ENCODE data around the gene RSKR. TPM values are rescaled to one million over a fixed set of nuclear protein-coding genes. Genes with fewer than 3 reads are reported as not detected.
A peak's percentile ranks its signal among the peaks of the same experiment; 100 is the strongest.

RSKR gene
- polyA plus RNA-seq, 2 of the 4 experiments (the other 2 are of a cell fraction) = 5.8 to 18.7 TPM

GRCh38 chr17:28644787-28645575, 31.0 kb upstream of the RSKR start, which contains the start of gene BLTP2 (continued):
- TF ChIP-seq BHLHE40 (IDR thresholded peaks at IDR 0.05; ENCODE audit: low read depth, low read length) = no peak
- no peak for TF ChIP-seq SREBF2 (IDR thresholded peaks at IDR 0.05)
- peak; percentile 88 for TF ChIP-seq PHF8 (IDR thresholded peaks at IDR 0.05; ENCODE audit: borderline replicate concordance, low read depth)
- TF ChIP-seq CBX2 (IDR thresholded peaks at IDR 0.05; ENCODE audit: borderline replicate concordance, low read depth) = no peak
- TF ChIP-seq FOSL2 (IDR thresholded peaks at IDR 0.05) = no peak
- TF ChIP-seq FOSL2 (CRISPR knock-in tag; IDR thresholded peaks at IDR 0.05) = peak; percentile 33; the same call in 1 of the 2 replicates
- TF ChIP-seq, protein P1, sequence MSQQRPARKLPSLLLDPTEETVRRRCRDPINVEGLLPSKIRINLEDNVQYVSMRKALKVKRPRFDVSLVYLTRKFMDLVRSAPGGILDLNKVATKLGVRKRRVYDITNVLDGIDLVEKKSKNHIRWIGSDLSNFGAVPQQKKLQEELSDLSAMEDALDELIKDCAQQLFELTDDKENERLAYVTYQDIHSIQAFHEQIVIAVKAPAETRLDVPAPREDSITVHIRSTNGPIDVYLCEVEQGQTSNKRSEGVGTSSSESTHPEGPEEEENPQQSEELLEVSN (IDR thresholded peaks at IDR 0.05; ENCODE audit: borderline replicate concordance, low read depth) = peak; percentile 64
- no peak for TF ChIP-seq TP53 (CRISPR knock-in tag; IDR thresholded peaks at IDR 0.05)
- no peak for TF ChIP-seq RCOR1 (IDR thresholded peaks at IDR 0.05; ENCODE audit: low read depth, low read length)
- no peak for TF ChIP-seq ZSCAN20 (CRISPR knock-in tag; IDR thresholded peaks at IDR 0.05)
- TF ChIP-seq EP300 (IDR thresholded peaks at IDR 0.05) = no peak
- TF ChIP-seq HOXB5 (CRISPR knock-in tag; IDR thresholded peaks at IDR 0.05) = no peak
- no peak for TF ChIP-seq SMC3 (IDR thresholded peaks at IDR 0.05)
- TF ChIP-seq MAZ (IDR thresholded peaks at IDR 0.05; ENCODE audit: borderline replicate concordance, low read depth, low read length) = peak; percentile 72; the same call in 1 of the 2 replicates
- TF ChIP-seq KDM1A (IDR thresholded peaks at IDR 0.05; ENCODE audit: low read depth) = no peak
- no peak for TF ChIP-seq ZFP36 (IDR thresholded peaks at IDR 0.05; ENCODE audit: borderline replicate concordance, partially characterized antibody)
- no peak for TF ChIP-seq ZC3H11A (IDR thresholded peaks at IDR 0.05)
- no peak for TF ChIP-seq NFE2L2 (conservative IDR thresholded peaks at IDR 0.05; ENCODE audit: low read length)
- no peak for TF ChIP-seq ATOH8 (CRISPR knock-in tag; IDR thresholded peaks at IDR 0.05; ENCODE audit: low read depth)
- no peak for TF ChIP-seq TFCP2L1 (CRISPR knock-in tag; IDR thresholded peaks at IDR 0.05)
- no peak for TF ChIP-seq JUNB (IDR thresholded peaks at IDR 0.05)
- TF ChIP-seq JUN (IDR thresholded peaks at IDR 0.05) = peak; percentile 87 to 95
- no peak for TF ChIP-seq EHMT2 (IDR thresholded peaks at IDR 0.05; ENCODE audit: low read depth)
- no peak for TF ChIP-seq RAD21 (conservative IDR thresholded peaks at IDR 0.05 in 1 of 2, IDR thresholded peaks at IDR 0.05 in 1 of 2)
- TF ChIP-seq, protein P2, sequence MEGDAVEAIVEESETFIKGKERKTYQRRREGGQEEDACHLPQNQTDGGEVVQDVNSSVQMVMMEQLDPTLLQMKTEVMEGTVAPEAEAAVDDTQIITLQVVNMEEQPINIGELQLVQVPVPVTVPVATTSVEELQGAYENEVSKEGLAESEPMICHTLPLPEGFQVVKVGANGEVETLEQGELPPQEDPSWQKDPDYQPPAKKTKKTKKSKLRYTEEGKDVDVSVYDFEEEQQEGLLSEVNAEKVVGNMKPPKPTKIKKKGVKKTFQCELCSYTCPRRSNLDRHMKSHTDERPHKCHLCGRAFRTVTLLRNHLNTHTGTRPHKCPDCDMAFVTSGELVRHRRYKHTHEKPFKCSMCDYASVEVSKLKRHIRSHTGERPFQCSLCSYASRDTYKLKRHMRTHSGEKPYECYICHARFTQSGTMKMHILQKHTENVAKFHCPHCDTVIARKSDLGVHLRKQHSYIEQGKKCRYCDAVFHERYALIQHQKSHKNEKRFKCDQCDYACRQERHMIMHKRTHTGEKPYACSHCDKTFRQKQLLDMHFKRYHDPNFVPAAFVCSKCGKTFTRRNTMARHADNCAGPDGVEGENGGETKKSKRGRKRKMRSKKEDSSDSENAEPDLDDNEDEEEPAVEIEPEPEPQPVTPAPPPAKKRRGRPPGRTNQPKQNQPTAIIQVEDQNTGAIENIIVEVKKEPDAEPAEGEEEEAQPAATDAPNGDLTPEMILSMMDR (IDR thresholded peaks at IDR 0.05) = no peak
- TF ChIP-seq RNF2 (IDR thresholded peaks at IDR 0.05; ENCODE audit: borderline replicate concordance, low read depth) = no peak
- TF ChIP-seq MYC (IDR thresholded peaks at IDR 0.05; ENCODE audit: borderline replicate concordance, low read length) = no peak; the same call in 1 of the 2 replicates
- peak; percentile 85 for TF ChIP-seq MAX (IDR thresholded peaks at IDR 0.05)
- TF ChIP-seq, protein P3, sequence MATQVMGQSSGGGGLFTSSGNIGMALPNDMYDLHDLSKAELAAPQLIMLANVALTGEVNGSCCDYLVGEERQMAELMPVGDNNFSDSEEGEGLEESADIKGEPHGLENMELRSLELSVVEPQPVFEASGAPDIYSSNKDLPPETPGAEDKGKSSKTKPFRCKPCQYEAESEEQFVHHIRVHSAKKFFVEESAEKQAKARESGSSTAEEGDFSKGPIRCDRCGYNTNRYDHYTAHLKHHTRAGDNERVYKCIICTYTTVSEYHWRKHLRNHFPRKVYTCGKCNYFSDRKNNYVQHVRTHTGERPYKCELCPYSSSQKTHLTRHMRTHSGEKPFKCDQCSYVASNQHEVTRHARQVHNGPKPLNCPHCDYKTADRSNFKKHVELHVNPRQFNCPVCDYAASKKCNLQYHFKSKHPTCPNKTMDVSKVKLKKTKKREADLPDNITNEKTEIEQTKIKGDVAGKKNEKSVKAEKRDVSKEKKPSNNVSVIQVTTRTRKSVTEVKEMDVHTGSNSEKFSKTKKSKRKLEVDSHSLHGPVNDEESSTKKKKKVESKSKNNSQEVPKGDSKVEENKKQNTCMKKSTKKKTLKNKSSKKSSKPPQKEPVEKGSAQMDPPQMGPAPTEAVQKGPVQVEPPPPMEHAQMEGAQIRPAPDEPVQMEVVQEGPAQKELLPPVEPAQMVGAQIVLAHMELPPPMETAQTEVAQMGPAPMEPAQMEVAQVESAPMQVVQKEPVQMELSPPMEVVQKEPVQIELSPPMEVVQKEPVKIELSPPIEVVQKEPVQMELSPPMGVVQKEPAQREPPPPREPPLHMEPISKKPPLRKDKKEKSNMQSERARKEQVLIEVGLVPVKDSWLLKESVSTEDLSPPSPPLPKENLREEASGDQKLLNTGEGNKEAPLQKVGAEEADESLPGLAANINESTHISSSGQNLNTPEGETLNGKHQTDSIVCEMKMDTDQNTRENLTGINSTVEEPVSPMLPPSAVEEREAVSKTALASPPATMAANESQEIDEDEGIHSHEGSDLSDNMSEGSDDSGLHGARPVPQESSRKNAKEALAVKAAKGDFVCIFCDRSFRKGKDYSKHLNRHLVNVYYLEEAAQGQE (IDR thresholded peaks at IDR 0.05) = no peak
- TF ChIP-seq NR3C1 (IDR thresholded peaks at IDR 0.05) = no peak
- no peak for TF ChIP-seq GATA3 (IDR thresholded peaks at IDR 0.05; ENCODE audit: borderline replicate concordance)

All from A549 (cell line).